Spleen (tissue), 11 donors: ENCODE data around the gene KREMEN1. TPM values are rescaled to one million over a fixed set of nuclear protein-coding genes. Genes with fewer than 3 reads are reported as not detected.

ENCODE experiments used
- DNase-seq: peaks from one replicate; pipeline ENCODE4 v3.0.0-alpha.2; 2020
- H3K27ac ChIP-seq, 8 donors: fragments of 200-600 bp; sonication (generic) in 7 of 8; 1 replicate in 4 of 8; 2 replicates in 4 of 8; pipeline versions ENCODE4 v1.5.0 to v1.8.0; 2016 to 2021; ENCODE audit warnings: inconsistent platforms in 4 of 8, mild to moderate bottlenecking in 4 of 8, moderate library complexity in 1 of 8
- H3K27me3 ChIP-seq, 7 donors: fragments of 200-600 bp; sonication (generic) in 6 of 7; replicated peaks in 1 of 7; 1 replicate in 4 of 7; 2 replicates in 3 of 7; pipeline versions ENCODE4 v1.5.0 to v1.8.0; 2016 to 2021; ENCODE audit warnings: inconsistent platforms in 3 of 7, mild to moderate bottlenecking in 1 of 7
- H3K36me3 ChIP-seq, 6 donors: fragments of 200-600 bp; sonication (generic) in 5 of 6; 1 replicate in 4 of 6; 2 replicates in 2 of 6; pipeline versions ENCODE4 v1.5.0 to v1.8.0; 2016 to 2021; ENCODE audit warnings: inconsistent platforms in 2 of 6
- H3K4me1 ChIP-seq, 6 donors: fragments of 200-600 bp; sonication (generic) in 5 of 6; 1 replicate in 3 of 6; 2 replicates in 3 of 6; pipeline versions ENCODE4 v1.5.0 to v1.8.0; 2016 to 2021; ENCODE audit warnings: inconsistent platforms in 3 of 6
- H3K4me3 ChIP-seq, 8 donors: fragments of 200-600 bp; sonication (generic) in 7 of 8; 1 replicate in 4 of 8; 2 replicates in 4 of 8; pipeline versions ENCODE4 v1.5.0 to v1.8.0; 2016 to 2021; ENCODE audit warnings: inconsistent platforms in 4 of 8, mild to moderate bottlenecking in 4 of 8, moderate library complexity in 2 of 8
- H3K9me3 ChIP-seq, 8 donors: fragments of 200-600 bp; sonication (generic) in 7 of 8; 1 replicate in 4 of 8; 2 replicates in 4 of 8; pipeline versions ENCODE4 v1.5.0 to v1.8.0; 2016 to 2021; ENCODE audit warnings: inconsistent platforms in 4 of 8
- CTCF ChIP-seq, 11 experiments: fragments of 200-600 bp in 7 of 11; fragments of 450-650 bp in 4 of 11; sonication (generic) in 4 of 11; IDR thresholded peaks in 8 of 11; conservative IDR thresholded peaks in 3 of 11; 1 replicate in 7 of 11; 2 replicates in 4 of 11; pipeline versions ENCODE4 v1.4.0 to v1.8.0; 2016 to 2021; ENCODE audit warnings: antibody characterized with exemption in 11 of 11, inconsistent platforms in 4 of 11, mild to moderate bottlenecking in 1 of 11
- POLR2A ChIP-seq, 3 donors: fragments of 450-650 bp; IDR thresholded peaks; one replicate each; pipeline ENCODE4 v1.5.1; 2017; ENCODE audit warnings: antibody characterized with exemption in 3 of 3, mild to moderate bottlenecking in 1 of 3
- POLR2AphosphoS5 ChIP-seq, 3 donors: sonication (generic); formaldehyde crosslinking; IDR thresholded peaks; one replicate each; pipeline ENCODE4 v1.5.1; 2017; ENCODE audit warnings: antibody characterized with exemption in 3 of 3
- WGBS, 5 donors: extraction: QIAGEN DNeasy Blood & Tissue Kit in 3 of 5; methylation state at CpG; one replicate each; pipeline versions ENCODE4 v1.1.5 to v1.1.7; 2013 to 2018; 5-methylcytosine and 5-hydroxymethylcytosine counted together
- intact Hi-C: fragments of 100-400 bp; cut with DNase I; formaldehyde crosslinking; loops from one replicate; pipeline ENCODE4 v1.15.0; 2023; ENCODE audit warnings: low total_unique reads
- polyA plus RNA-seq, 3 donors: library from polyadenylated mRNA; stranded (reverse); fragments of 200-250 nt; gene quantifications; one replicate each; pipeline ENCODE4 v1.2.1, GENCODE V29; 2013
- total RNA-seq, 7 donors: library from RNA; depleted of rRNA in 3 of 7; stranded (reverse); fragments of >200 nt in 3 of 7; fragmentation: NEBNext Ultra II Directional in 4 of 7; extraction: Animal tissue kit (Norgen Biotek cat#: 25700) in 4 of 7; gene quantifications; one replicate each; pipeline versions ENCODE4 v1.1.0 to v1.2.1, GENCODE V29; 2016 to 2021
- donor health status: healthy with polysubstance abuse.
- donor health status: DM: no; HTN: no; CAD: no; lungs with moderate emphysema.
- donor health status: DM: no; HTN: no; CAD: no.
- donor health status: Bipolar disorder and iron deficiency.
- donor health status: healthy.
- donor health status: DM: no; HTN: no; CAD: no.
- donor health status: DM: yes; HTN: yes; CAD: no.

The KREMEN1 gene
- total and polyA plus RNA-seq, 10 donors: 1.5 to 41.3 (median 25.1) TPM

GRCh38 chr22:29157759-29158535, 85.1 kb downstream of the KREMEN1 start:
- no peak for TF ChIP-seq POLR2AphosphoS5 (IDR thresholded peaks at IDR 0.05)
- TF ChIP-seq POLR2A (IDR thresholded peaks at IDR 0.05): no peak
- TF ChIP-seq CTCF (IDR thresholded peaks at IDR 0.05 in 8 of 11, conservative IDR thresholded peaks at IDR 0.05 in 3 of 11): no peak
- intact Hi-C loops: no loop called here
- H3K4me1 ChIP-seq: peaks cover 0 to 24% (median 20%) of the 10 kb centered on the region in 6 donors

GRCh38 chr22:29158546-29158945, 85.7 kb downstream of the KREMEN1 start:
- Histone ChIP-seq H3K4me1 (peaks cover 0 to 18% (median 14%) of the 10 kb centered on the region in 6 donors), H3K27me3 (peaks cover 0 to 39% (median 0%) of the 10 kb centered on the region in 7 donors), H3K36me3 (no peaks in the 10 kb centered on the region), H3K4me3 (no peak overlapping the region), H3K9me3 (no peaks in the 10 kb centered on the region), H3K27ac (no peak overlapping the region)
- 73 to 91% (median 80%) methylated on average over 5 of the region's 5 CpGs for WGBS, 5 donors
- intact Hi-C loops: no loop called here
- TF ChIP-seq CTCF (IDR thresholded peaks at IDR 0.05 in 8 of 11, conservative IDR thresholded peaks at IDR 0.05 in 3 of 11) (no peak), POLR2AphosphoS5 (IDR thresholded peaks at IDR 0.05) (no peak), POLR2A (IDR thresholded peaks at IDR 0.05) (no peak)
- peak; percentile 12 for DNase-seq

More at GRCh38 chr22:29157759-29158535, 85.1 kb downstream of the KREMEN1 start:
- peak; percentile 41 for DNase-seq
- WGBS, 5 donors: 85 to 98% (median 92%) methylated on average over 11 of the region's 11 CpGs
- H3K4me3 ChIP-seq: no peak overlapping the region
- H3K27ac ChIP-seq: no peak overlapping the region
- no peaks in the 10 kb centered on the region for H3K36me3 ChIP-seq
- no peaks in the 10 kb centered on the region for H3K9me3 ChIP-seq
- peaks cover 0 to 45% (median 0%) of the 10 kb centered on the region in 7 donors for H3K27me3 ChIP-seq

GRCh38 chr22:29163808-29164207, 91.0 kb downstream of the KREMEN1 start:
- no peak for TF ChIP-seq CTCF (IDR thresholded peaks at IDR 0.05 in 8 of 11, conservative IDR thresholded peaks at IDR 0.05 in 3 of 11)
- no peak for TF ChIP-seq POLR2A (IDR thresholded peaks at IDR 0.05)
- no peak for TF ChIP-seq POLR2AphosphoS5 (IDR thresholded peaks at IDR 0.05)
- H3K9me3 ChIP-seq: no peaks in the 10 kb centered on the region
- 86 to 95% (median 93%) methylated on average over 13 of the region's 13 CpGs for WGBS, 5 donors
- peaks cover 0 to 32% (median 16%) of the 10 kb centered on the region in 6 donors for H3K4me1 ChIP-seq
- H3K27me3 ChIP-seq: peaks cover 0 to under 1% (median 0%) of the 10 kb centered on the region in 7 donors
- H3K36me3 ChIP-seq: no peaks in the 10 kb centered on the region
- intact Hi-C loops: no loop called here
- no peak overlapping the region for H3K27ac ChIP-seq
- peak; percentile 18 for DNase-seq
- no peak overlapping the region for H3K4me3 ChIP-seq

GRCh38 chr22:29165321-29166060, 92.7 kb downstream of the KREMEN1 start:
- 79 to 90% (median 85%) methylated on average over 11 of the region's 11 CpGs for WGBS, 5 donors
- no peak for TF ChIP-seq CTCF (IDR thresholded peaks at IDR 0.05 in 8 of 11, conservative IDR thresholded peaks at IDR 0.05 in 3 of 11)
- no peak for TF ChIP-seq POLR2AphosphoS5 (IDR thresholded peaks at IDR 0.05)
- TF ChIP-seq POLR2A (IDR thresholded peaks at IDR 0.05): no peak
- intact Hi-C loops: no loop called here
- no peaks in the 10 kb centered on the region for H3K36me3 ChIP-seq
- peak; percentile 35 for DNase-seq
- no peaks in the 10 kb centered on the region for H3K9me3 ChIP-seq
- H3K4me3 ChIP-seq: no peak overlapping the region
- no peak overlapping the region for H3K27ac ChIP-seq
- peaks cover 0 to 9% (median 0%) of the 10 kb centered on the region in 7 donors for H3K27me3 ChIP-seq
- peaks cover 0 to 35% (median 16%) of the 10 kb centered on the region in 6 donors for H3K4me1 ChIP-seq
